ENCODE measurements around the gene CSNK1D.
"Not testable (repeated sequence)": the region's sequence is repeated elsewhere in the genome, so short reads cannot be mapped to it uniquely, and the experiment has no call there.

CSNK1D gene

GRCh38 chr17:82266142-82266541, 7.4 kb downstream of the CSNK1D start:
- H3K27ac Mint-ChIP-seq, result peak overlapping the region; percentile 33
- no peaks in the 10 kb centered on the region for H3K9me3 Mint-ChIP-seq
- ATAC-seq (replicated peaks) (no peak), DNase-seq (no peak)
- peaks cover 30 to 64% of the 10 kb centered on the region in 2 donors for H3K36me3 Mint-ChIP-seq
- H3K4me3 Mint-ChIP-seq, result no peak overlapping the region
- H3K4me1 Mint-ChIP-seq, result peaks cover 32 to 51% of the 10 kb centered on the region in 2 donors
- H3K27me3 Mint-ChIP-seq, result no peaks in the 10 kb centered on the region

- DNase-seq (no peak), ATAC-seq (replicated peaks) (no peak)
- Mint-ChIP-seq H3K36me3 (peaks cover 33 to 65% of the 10 kb centered on the region in 2 donors), H3K27ac (no peak overlapping the region), H3K4me1 (peaks cover 21 to 38% of the 10 kb centered on the region in 2 donors), H3K4me3 (no peak overlapping the region), H3K27me3 (no peaks in the 10 kb centered on the region), H3K9me3 (no peaks in the 10 kb centered on the region)
These were observed 9.9 kb downstream of the CSNK1D start for GRCh38 chr17:82263641-82264040.

- no peak overlapping the region for H3K27ac Mint-ChIP-seq
- H3K4me3 Mint-ChIP-seq, result no peak overlapping the region
These were observed 11.2 kb downstream of the CSNK1D start for GRCh38 chr17:82262344-82262743.

GRCh38 chr17:82259972-82260961, 13.2 kb downstream of the CSNK1D start:
- H3K9me3 Mint-ChIP-seq; ATAC-seq (replicated peaks); DNase-seq; H3K4me3 Mint-ChIP-seq; H3K27me3 Mint-ChIP-seq: not testable (repeated sequence)
- peak overlapping the region; percentile 47 for H3K27ac Mint-ChIP-seq
- peaks cover 45 to 67% of the 10 kb centered on the region in 2 donors for H3K36me3 Mint-ChIP-seq
- peaks cover 14 to 22% of the 10 kb centered on the region in 2 donors for H3K4me1 Mint-ChIP-seq

More at GRCh38 chr17:82262344-82262743, 11.2 kb downstream of the CSNK1D start:
- Mint-ChIP-seq H3K9me3 (no peaks in the 10 kb centered on the region), H3K4me1 (peaks cover 18 to 31% of the 10 kb centered on the region in 2 donors), H3K36me3 (peaks cover 39 to 61% of the 10 kb centered on the region in 2 donors), H3K27me3 (no peaks in the 10 kb centered on the region)
- ATAC-seq (replicated peaks) (no peak), DNase-seq (no peak)

GRCh38 chr17:82258555-82258954, 14.9 kb downstream of the CSNK1D start:
- no peak for ATAC-seq (replicated peaks)

GRCh38 chr17:82257473-82257872, 16.0 kb downstream of the CSNK1D start:
- ATAC-seq (replicated peaks) (peak; percentile 48 to 73), DNase-seq (no peak)
- Mint-ChIP-seq H3K4me3 (no peak overlapping the region), H3K9me3 (no peaks in the 10 kb centered on the region), H3K27me3 (no peaks in the 10 kb centered on the region), H3K36me3 (peaks cover 46 to 67% of the 10 kb centered on the region in 2 donors), H3K27ac (peak overlapping the region; percentile 86), H3K4me1 (peaks cover 14 to 22% of the 10 kb centered on the region in 2 donors)

More at GRCh38 chr17:82258555-82258954, 14.9 kb downstream of the CSNK1D start:
- no peak overlapping the region for H3K27ac Mint-ChIP-seq
- H3K4me1 Mint-ChIP-seq, result peaks cover 14 to 22% of the 10 kb centered on the region in 2 donors
- no peaks in the 10 kb centered on the region for H3K9me3 Mint-ChIP-seq
- H3K4me3 Mint-ChIP-seq, result no peak overlapping the region
- peaks cover 37 to 61% of the 10 kb centered on the region in 2 donors for H3K36me3 Mint-ChIP-seq
- DNase-seq, result no peak
- H3K27me3 Mint-ChIP-seq, result no peaks in the 10 kb centered on the region

- Mint-ChIP-seq H3K9me3 (no peaks in the 10 kb centered on the region), H3K36me3 (peaks cover 49 to 61% of the 10 kb centered on the region in 2 donors), H3K27ac (no peak overlapping the region), H3K27me3 (no peaks in the 10 kb centered on the region), H3K4me1 (peaks cover 14 to 22% of the 10 kb centered on the region in 2 donors), H3K4me3 (no peak overlapping the region)
- DNase-seq (no peak), ATAC-seq (replicated peaks) (no peak)
These were observed 17.1 kb downstream of the CSNK1D start for GRCh38 chr17:82256242-82256885.

GRCh38 chr17:82255402-82255972, 18.0 kb downstream of the CSNK1D start:
- Mint-ChIP-seq H3K27ac (no peak overlapping the region), H3K27me3 (no peaks in the 10 kb centered on the region), H3K4me1 (peaks cover 12 to 18% of the 10 kb centered on the region in 2 donors), H3K9me3 (no peaks in the 10 kb centered on the region), H3K36me3 (peaks cover 45 to 57% of the 10 kb centered on the region in 2 donors), H3K4me3 (no peak overlapping the region)
- DNase-seq (no peak), ATAC-seq (replicated peaks) (no peak)

- not testable (repeated sequence) for ATAC-seq (replicated peaks); H3K27ac Mint-ChIP-seq; DNase-seq; H3K27me3 Mint-ChIP-seq; H3K4me3 Mint-ChIP-seq; H3K9me3 Mint-ChIP-seq
- Mint-ChIP-seq H3K4me1 (peaks cover 6 to 12% of the 10 kb centered on the region in 2 donors), H3K36me3 (peaks cover 38 to 49% of the 10 kb centered on the region in 2 donors)
These were observed 18.8 kb downstream of the CSNK1D start for GRCh38 chr17:82254746-82255145.

- peaks cover 38 to 48% of the 10 kb centered on the region in 2 donors for H3K36me3 Mint-ChIP-seq
- not testable (repeated sequence) for H3K4me3 Mint-ChIP-seq; DNase-seq; H3K27ac Mint-ChIP-seq; H3K27me3 Mint-ChIP-seq; ATAC-seq (replicated peaks); H3K9me3 Mint-ChIP-seq
- peaks cover 6 to 12% of the 10 kb centered on the region in 2 donors for H3K4me1 Mint-ChIP-seq
These were observed 19.4 kb downstream of the CSNK1D start for GRCh38 chr17:82254096-82254495.

- no peaks in the 10 kb centered on the region for H3K27me3 Mint-ChIP-seq
- no peak for DNase-seq
- H3K9me3 Mint-ChIP-seq, result no peaks in the 10 kb centered on the region
- no peak overlapping the region for H3K4me3 Mint-ChIP-seq
- ATAC-seq (replicated peaks), result no peak
- peaks cover 42 to 51% of the 10 kb centered on the region in 2 donors for H3K36me3 Mint-ChIP-seq
- H3K4me1 Mint-ChIP-seq, result peaks cover 6 to 20% of the 10 kb centered on the region in 2 donors
- H3K27ac Mint-ChIP-seq, result peak overlapping the region; percentile 25
These were observed 20.3 kb downstream of the CSNK1D start for GRCh38 chr17:82253179-82253544.

GRCh38 chr17:82252511-82253178, 20.9 kb downstream of the CSNK1D start:
- Mint-ChIP-seq H3K36me3 (peaks cover 47 to 54% of the 10 kb centered on the region in 2 donors), H3K27ac (peak overlapping the region; percentile 67)

GRCh38 chr17:82250868-82251500, 22.5 kb downstream of the CSNK1D start:
- no peak overlapping the region for H3K4me3 Mint-ChIP-seq
- peaks cover 53 to 56% of the 10 kb centered on the region in 2 donors for H3K36me3 Mint-ChIP-seq
- peaks cover 19 to 32% of the 10 kb centered on the region in 2 donors for H3K4me1 Mint-ChIP-seq
- ATAC-seq (replicated peaks) (no peak), DNase-seq (no peak)
- no peaks in the 10 kb centered on the region for H3K9me3 Mint-ChIP-seq
- H3K27ac Mint-ChIP-seq, result peak overlapping the region; percentile 72
- H3K27me3 Mint-ChIP-seq, result no peaks in the 10 kb centered on the region

More at GRCh38 chr17:82252511-82253178, 20.9 kb downstream of the CSNK1D start:
- ATAC-seq (replicated peaks) (no peak), DNase-seq (no peak)
- no peak overlapping the region for H3K4me3 Mint-ChIP-seq
- no peaks in the 10 kb centered on the region for H3K27me3 Mint-ChIP-seq
- no peaks in the 10 kb centered on the region for H3K9me3 Mint-ChIP-seq
- H3K4me1 Mint-ChIP-seq, result peaks cover 11 to 23% of the 10 kb centered on the region in 2 donors
